GM19043 (cell line): ENCODE measurements around the gene VEGFA.

Experiments used
- ATAC-seq: cut with Tn5 transposase; IDR thresholded peaks from one replicate; pipeline ENCODE4 v1.9.1; 2021; ENCODE audit warnings: low read depth; ENCODE audit not compliant: unreplicated experiment

Gene VEGFA

GRCh38 chr6:43781941-43782704, 12.1 kb downstream of the VEGFA start:
- no peak for ATAC-seq

- no peak for ATAC-seq
These were observed 12.9 kb downstream of the VEGFA start for GRCh38 chr6:43782764-43783513.

- no peak for ATAC-seq
These were observed 14.2 kb downstream of the VEGFA start for GRCh38 chr6:43784049-43784855.

- no peak for ATAC-seq
These were observed 15.3 kb downstream of the VEGFA start for GRCh38 chr6:43785220-43785752.

GRCh38 chr6:43785904-43786303, 15.9 kb downstream of the VEGFA start:
- no peak for ATAC-seq

GRCh38 chr6:43786664-43787329, 16.8 kb downstream of the VEGFA start:
- ATAC-seq, result no peak

GRCh38 chr6:43788301-43788700, 18.3 kb downstream of the VEGFA start:
- no peak for ATAC-seq

- ATAC-seq, result no peak
These were observed 19.4 kb downstream of the VEGFA start for GRCh38 chr6:43789447-43789846.

GRCh38 chr6:43790031-43790430, 20.0 kb downstream of the VEGFA start:
- no peak for ATAC-seq

- no peak for ATAC-seq
These were observed 21.9 kb downstream of the VEGFA start for GRCh38 chr6:43791745-43792422.

- no peak for ATAC-seq
These were observed 23.3 kb downstream of the VEGFA start for GRCh38 chr6:43793154-43793874.

GRCh38 chr6:43793875-43794242, 23.8 kb downstream of the VEGFA start:
- ATAC-seq, result no peak

GRCh38 chr6:43795421-43795820, 25.4 kb downstream of the VEGFA start:
- ATAC-seq, result no peak

- no peak for ATAC-seq
These were observed 26.2 kb downstream of the VEGFA start for GRCh38 chr6:43796168-43796567.

GRCh38 chr6:43796903-43797890, 27.2 kb downstream of the VEGFA start:
- ATAC-seq, result no peak

- ATAC-seq, result no peak
These were observed 27.9 kb downstream of the VEGFA start for GRCh38 chr6:43797919-43798318.

GRCh38 chr6:43798688-43799444, 28.9 kb downstream of the VEGFA start:
- ATAC-seq, result no peak
